OCI-LY1 (cell line): ENCODE data around the gene TMPRSS3.

Experiments used
- H2AFZ ChIP-seq: fragments of 200-600 bp; sonication (generic), shearing (Covaris generic); 2 replicates; pipeline ENCODE4 v1.6.0; 2014; ENCODE audit warnings: antibody characterized with exemption, mild to moderate bottlenecking, low read length
- H3F3A ChIP-seq: fragments of 200-600 bp; sonication (generic), shearing (Covaris generic); 2 replicates; pipeline ENCODE4 v1.6.0; 2014; ENCODE audit warnings: mild to moderate bottlenecking, antibody characterized with exemption, low read length, moderate library complexity; ENCODE audit not compliant: insufficient read depth
- H3K27ac ChIP-seq: fragments of 200-600 bp; sonication (generic); 2 replicates; pipeline ENCODE4 v1.5.1; 2014; ENCODE audit warnings: low read length, mixed run types, mild to moderate bottlenecking, low read depth; ENCODE audit not compliant: poor library complexity, severe bottlenecking
- H3K27me3 ChIP-seq: fragments of 200-600 bp; sonication (generic); 2 replicates; pipeline ENCODE4 v1.6.0; 2014; ENCODE audit warnings: antibody characterized with exemption, mild to moderate bottlenecking, low read length, moderate library complexity; ENCODE audit not compliant: insufficient read depth
- H3K36me3 ChIP-seq: fragments of 200-600 bp; sonication (generic); 2 replicates; pipeline ENCODE4 v1.6.1; 2014; ENCODE audit warnings: mild to moderate bottlenecking, antibody characterized with exemption, low read length, moderate library complexity, mixed read lengths; ENCODE audit not compliant: insufficient read depth
- H3K4me1 ChIP-seq: fragments of 200-600 bp; sonication (generic); 2 replicates; pipeline ENCODE4 v1.5.1; 2014; ENCODE audit warnings: mild to moderate bottlenecking, low read length, moderate library complexity; ENCODE audit not compliant: insufficient read depth, severe bottlenecking
- H3K4me2 ChIP-seq: fragments of 200-600 bp; sonication (generic), shearing (Covaris generic); 2 replicates; pipeline ENCODE4 v1.6.1; 2014; ENCODE audit warnings: low read length
- H3K4me3 ChIP-seq: fragments of 200-600 bp; sonication (generic); 2 replicates; pipeline ENCODE4 v1.5.1; 2014; ENCODE audit warnings: low read length, low read depth, mild to moderate bottlenecking, mixed read lengths; ENCODE audit not compliant: poor library complexity, severe bottlenecking
- H3K79me2 ChIP-seq: fragments of 200-600 bp; shearing (Covaris generic); 2 replicates; pipeline ENCODE4 v1.6.1; 2016; ENCODE audit warnings: mixed run types, low read length, mixed read lengths; ENCODE audit not compliant: insufficient read depth
- H3K9ac ChIP-seq: fragments of 200-600 bp; sonication (generic), shearing (Covaris generic); 2 replicates; pipeline ENCODE4 v1.6.1; 2014; ENCODE audit warnings: mild to moderate bottlenecking, low read length, mixed read lengths
- H3K9me2 ChIP-seq: fragments of 200-600 bp; sonication (generic), shearing (Covaris generic); 2 replicates; pipeline ENCODE4 v1.6.1; 2014; ENCODE audit warnings: low read depth, mild to moderate bottlenecking, low read length, mixed read lengths
- H3K9me3 ChIP-seq: fragments of 200-600 bp; shearing (Covaris generic); 2 replicates; pipeline ENCODE4 v1.6.1; 2014; ENCODE audit warnings: low read length, mixed read lengths
- H4K20me1 ChIP-seq: fragments of 200-600 bp; sonication (generic), shearing (Covaris generic); 2 replicates; pipeline ENCODE4 v1.6.0; 2016; ENCODE audit warnings: mild to moderate bottlenecking, low read length; ENCODE audit not compliant: insufficient read depth
- CTCF ChIP-seq: fragments of 200-600 bp; sonication (generic), shearing (Covaris generic); IDR thresholded peaks from 2 replicates; pipeline ENCODE4 v1.5.1; 2017; ENCODE audit warnings: mild to moderate bottlenecking, antibody characterized with exemption, low read length, moderate library complexity, mixed read lengths
- EZH2 ChIP-seq: fragments of 200-600 bp; sonication (generic), shearing (Covaris generic); IDR thresholded peaks from 2 replicates; pipeline ENCODE4 v1.8.0; 2017; ENCODE audit warnings: borderline replicate concordance, mixed run types, mild to moderate bottlenecking, antibody characterized with exemption, low read length, moderate library complexity, mixed read lengths

TMPRSS3 gene

DNA sequence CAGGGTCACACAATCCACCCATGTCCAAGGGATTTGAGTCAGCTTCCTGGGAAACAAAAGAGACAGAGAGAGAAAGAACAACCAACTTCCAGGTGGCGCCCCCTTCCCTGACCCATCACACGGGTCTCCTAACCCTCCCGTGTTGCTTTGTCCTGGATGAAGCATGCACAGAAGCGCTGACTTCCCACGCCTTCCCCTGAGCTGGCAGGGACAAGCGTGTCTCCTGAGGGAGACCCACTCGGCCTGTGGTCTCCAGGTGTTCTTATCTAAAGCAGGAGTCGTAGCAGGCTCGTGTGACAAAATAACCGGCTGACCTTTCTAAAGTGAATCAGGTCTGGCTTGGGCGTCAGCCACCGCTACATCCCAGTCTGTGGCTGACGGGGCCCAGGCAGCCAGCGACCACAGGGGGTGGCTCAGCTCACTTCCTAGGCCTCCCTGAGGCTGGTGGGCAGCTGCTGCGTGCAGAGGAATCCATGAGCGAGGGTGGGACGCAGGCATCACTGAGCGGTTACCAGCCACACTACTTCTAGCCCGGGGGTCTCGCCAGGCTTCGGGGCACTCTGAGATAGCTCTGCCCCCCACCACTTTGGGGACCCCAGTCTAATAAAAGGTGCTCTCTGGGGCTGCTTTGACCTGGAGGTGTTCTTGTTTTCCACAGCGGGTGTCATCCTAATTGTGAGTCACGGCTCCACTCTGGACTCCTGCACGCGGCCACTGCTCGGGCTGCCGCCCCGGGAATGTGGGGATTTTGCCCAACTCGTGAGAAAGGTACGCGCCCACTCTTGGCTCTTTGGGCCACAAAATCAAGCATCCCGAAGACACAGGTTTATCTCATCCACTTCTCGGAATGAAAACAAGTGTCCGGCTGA, 48.3 kb upstream of the TMPRSS3 start:
- Histone ChIP-seq H3F3A (no peaks in the 10 kb centered on the region), H2AFZ (no peak overlapping the region), H3K9ac (no peak overlapping the region), H3K36me3 (no peaks in the 10 kb centered on the region), H3K79me2 (no peaks in the 10 kb centered on the region), H3K27me3 (no peaks in the 10 kb centered on the region; the same call in 1 of the 2 replicates), H4K20me1 (no peaks in the 10 kb centered on the region), H3K27ac (no peak overlapping the region), H3K4me1 (no peaks in the 10 kb centered on the region), H3K4me3 (no peak overlapping the region), H3K9me2 (no peaks in the 10 kb centered on the region), H3K9me3 (no peaks in the 10 kb centered on the region), H3K4me2 (no peak overlapping the region)
- TF ChIP-seq CTCF: no peak
- no peak for TF ChIP-seq EZH2

- H3K36me3 ChIP-seq: no peaks in the 10 kb centered on the region
- TF ChIP-seq CTCF (no peak), EZH2 (no peak)
- no peak overlapping the region for H3K9ac ChIP-seq
- H3K4me2 ChIP-seq: no peak overlapping the region
- no peaks in the 10 kb centered on the region for H3K79me2 ChIP-seq
- no peaks in the 10 kb centered on the region for H3K9me2 ChIP-seq
- H3K4me1 ChIP-seq: no peaks in the 10 kb centered on the region
- H4K20me1 ChIP-seq: no peaks in the 10 kb centered on the region
- no peak overlapping the region for H3K4me3 ChIP-seq
- no peaks in the 10 kb centered on the region; the same call in 1 of the 2 replicates for H3K27me3 ChIP-seq
- no peak overlapping the region for H2AFZ ChIP-seq
- H3K9me3 ChIP-seq: no peaks in the 10 kb centered on the region
- no peak overlapping the region for H3K27ac ChIP-seq
- no peaks in the 10 kb centered on the region for H3F3A ChIP-seq
Observed at GRCh38 chr21:42443181-42443785, 47.4 kb upstream of the TMPRSS3 start.

DNA sequence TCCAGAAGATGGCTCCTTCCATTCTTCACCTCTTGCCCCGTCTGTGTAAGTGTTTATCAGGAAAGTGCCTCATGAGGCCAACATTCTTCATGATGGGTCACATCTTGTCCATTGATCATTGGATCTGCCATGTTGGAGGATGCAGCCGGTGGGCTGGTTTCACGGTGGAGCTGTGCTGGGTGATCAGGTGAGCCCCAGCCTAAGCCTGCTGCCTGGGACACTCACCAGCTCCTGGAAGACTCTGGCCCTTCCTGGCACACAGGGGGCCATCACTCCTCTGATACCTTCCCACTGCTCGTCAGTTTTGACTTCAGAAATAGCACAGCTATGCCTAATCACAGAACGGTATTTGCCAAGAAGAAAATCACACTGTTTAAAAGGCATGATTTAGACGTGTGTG, 46.1 kb upstream of the TMPRSS3 start:
- Histone ChIP-seq H3K27ac (no peak overlapping the region), H3K9me2 (no peaks in the 10 kb centered on the region)

More for the DNA sequence above, 46.1 kb upstream of the TMPRSS3 start:
- H3K79me2 ChIP-seq: no peaks in the 10 kb centered on the region
- H3K9ac ChIP-seq: no peak overlapping the region
- peaks cover 7% of the 10 kb centered on the region; the same call in 1 of the 2 replicates for H3K27me3 ChIP-seq
- no peak overlapping the region for H2AFZ ChIP-seq
- H3K4me1 ChIP-seq: no peaks in the 10 kb centered on the region
- no peak for TF ChIP-seq CTCF
- TF ChIP-seq EZH2: no peak
- no peak overlapping the region for H3K4me2 ChIP-seq
- H3K9me3 ChIP-seq: no peaks in the 10 kb centered on the region; the same call in 1 of the 2 replicates
- no peaks in the 10 kb centered on the region for H3F3A ChIP-seq
- H3K4me3 ChIP-seq: no peak overlapping the region
- no peaks in the 10 kb centered on the region for H3K36me3 ChIP-seq
- H4K20me1 ChIP-seq: no peaks in the 10 kb centered on the region
